Cerebellar cortex (tissue), 1 donor: ENCODE measurements around the gene CYB5R2.
A peak's percentile ranks its signal among the peaks of the same experiment; 100 is the strongest.
"Not testable (repeated sequence)": the region's sequence is repeated elsewhere in the genome, so short reads cannot be mapped to it uniquely, and the experiment has no call there.

Source experiments
- DNase-seq: peaks from one replicate; pipeline ENCODE4 v3.0.0-alpha.2; 2015; ENCODE audit warnings: low spot score

CYB5R2 gene

GRCh38 chr11:7668911-7669310 is 4.4 kb downstream of the CYB5R2 start:
- no peak for DNase-seq

GRCh38 chr11:7668464-7668863 is 4.8 kb downstream of the CYB5R2 start:
- DNase-seq = no peak

- no peak for DNase-seq
Measured at GRCh38 chr11:7667460-7667859, 5.8 kb downstream of the CYB5R2 start.

- no peak for DNase-seq
Measured at GRCh38 chr11:7666292-7666866, 6.9 kb downstream of the CYB5R2 start.

GRCh38 chr11:7665473-7666291 is 7.6 kb downstream of the CYB5R2 start:
- DNase-seq = peak; percentile 74

GRCh38 chr11:7664867-7665266 is 8.4 kb downstream of the CYB5R2 start:
- DNase-seq = no peak

- not testable (repeated sequence) for DNase-seq
Measured at GRCh38 chr11:7663531-7663930, 9.8 kb downstream of the CYB5R2 start.

- peak; percentile 52 for DNase-seq
Measured at GRCh38 chr11:7657306-7658025, 15.8 kb downstream of the CYB5R2 start.

- no peak for DNase-seq
Measured at GRCh38 chr11:7656704-7657103, 16.6 kb downstream of the CYB5R2 start.

GRCh38 chr11:7655253-7656217 is 17.8 kb downstream of the CYB5R2 start:
- DNase-seq = no peak

- DNase-seq = no peak
Measured at GRCh38 chr11:7654195-7654705, 19.1 kb downstream of the CYB5R2 start.

GRCh38 chr11:7651700-7652099 is 21.6 kb downstream of the CYB5R2 start:
- DNase-seq = no peak

- no peak for DNase-seq
Measured at GRCh38 chr11:7651140-7651551, 22.2 kb downstream of the CYB5R2 start.

GRCh38 chr11:7648264-7648663 is 25.0 kb downstream of the CYB5R2 start:
- no peak for DNase-seq

- no peak for DNase-seq
Measured at GRCh38 chr11:7646866-7647265, 26.4 kb downstream of the CYB5R2 start.

- no peak for DNase-seq
Measured at GRCh38 chr11:7645206-7645605, 28.1 kb downstream of the CYB5R2 start.

- DNase-seq = no peak
Measured at GRCh38 chr11:7643314-7643713, 30.0 kb downstream of the CYB5R2 start.

GRCh38 chr11:7642747-7643146 is 30.6 kb downstream of the CYB5R2 start:
- no peak for DNase-seq

- no peak for DNase-seq
Measured at GRCh38 chr11:7640816-7641215, 32.5 kb downstream of the CYB5R2 start.

GRCh38 chr11:7639643-7640025 is 33.7 kb downstream of the CYB5R2 start:
- DNase-seq = peak; percentile 63
